NT2/D1 (cell line): ENCODE measurements around the gene KRTDAP.

Source experiments
- SUZ12 ChIP-seq: IDR thresholded peaks from 2 replicates; pipeline ENCODE4 v1.6.1; 2011; ENCODE audit not compliant: insufficient read length, insufficient read depth; ENCODE audit errors: extremely low read depth
- YY1 ChIP-seq: IDR thresholded peaks from 2 replicates; pipeline ENCODE4 v1.6.1; 2011; ENCODE audit not compliant: insufficient read length, insufficient read depth
- ZNF274 ChIP-seq: IDR thresholded peaks from 2 replicates; pipeline ENCODE4 v1.6.1; 2011; ENCODE audit warnings: mild to moderate bottlenecking, low read depth, low read length

- no peak for TF ChIP-seq ZNF274
- no peak for TF ChIP-seq YY1
- TF ChIP-seq SUZ12: no peak
These were observed 22.8 kb upstream of the KRTDAP start for GRCh38 chr19:35512831-35513627.
